ENCODE data around the gene AUTS2. TPM values are rescaled to one million over a fixed set of nuclear protein-coding genes. Genes with fewer than 3 reads are reported as not detected.

The AUTS2 gene
- total and polyA plus RNA-seq, 4 donors, result 4.9 to 24.4 (median 7.0) TPM

GRCh38 chr7:70733090-70733489 lies 1134.8 kb downstream of the AUTS2 start:
- H3K27me3 ChIP-seq (ENCODE audit: control insufficient read depth in 4 of 4, insufficient read depth in 4 of 4, low read length in 3 of 4), result no peaks in the 10 kb centered on the region
- no peak overlapping the region for H3K27ac ChIP-seq (ENCODE audit: low read depth in 1 of 2, low read length in 2 of 2)
- peaks cover 0 to 2% (median 0%) of the 10 kb centered on the region in 4 donors for H3K9me3 ChIP-seq (ENCODE audit: control insufficient read depth in 4 of 4, low read length in 3 of 4)
- H3K4me3 ChIP-seq (ENCODE audit: low read depth in 1 of 3, low read length in 3 of 3), result no peak overlapping the region
- TF ChIP-seq ATF3 (IDR thresholded peaks at IDR 0.05) (no peak), REST (IDR thresholded peaks at IDR 0.05) (no peak), FOXA2 (IDR thresholded peaks at IDR 0.05) (no peak), RAD21 (IDR thresholded peaks at IDR 0.05) (no peak), HNF4G (IDR thresholded peaks at IDR 0.05) (no peak), HNF4A (conservative IDR thresholded peaks at IDR 0.05) (no peak), MAX (IDR thresholded peaks at IDR 0.05) (no peak), GABPA (IDR thresholded peaks at IDR 0.05 in 1 of 2, conservative IDR thresholded peaks at IDR 0.05 in 1 of 2) (no peak), SP1 (IDR thresholded peaks at IDR 0.05) (no peak)
- DNase-seq (ENCODE audit: low spot score), result no peak
- 84% methylated on average over 2 of the region's 2 CpGs for WGBS
- H3K36me3 ChIP-seq (ENCODE audit: control insufficient read depth in 4 of 4, insufficient read depth in 3 of 4, low read depth in 1 of 4, low read length in 3 of 4), result no peaks in the 10 kb centered on the region
- H3K9ac ChIP-seq (ENCODE audit: low read depth in 1 of 2, low read length in 2 of 2), result no peak overlapping the region
- H3K4me1 ChIP-seq (ENCODE audit: control insufficient read depth in 4 of 4, insufficient read depth in 4 of 4, low read length in 3 of 4), result peaks cover 3 to 15% (median 11%) of the 10 kb centered on the region in 4 donors

GRCh38 chr7:70734411-70734810 lies 1136.1 kb downstream of the AUTS2 start:
- H3K4me3 ChIP-seq (ENCODE audit: low read depth in 1 of 3, low read length in 3 of 3), result no peak overlapping the region
- DNase-seq (ENCODE audit: low spot score), result no peak
- H3K4me1 ChIP-seq (ENCODE audit: control insufficient read depth in 4 of 4, insufficient read depth in 4 of 4, low read length in 3 of 4), result peaks cover 3 to 15% (median 12%) of the 10 kb centered on the region in 4 donors
- H3K9ac ChIP-seq (ENCODE audit: low read depth in 1 of 2, low read length in 2 of 2), result no peak overlapping the region
- H3K9me3 ChIP-seq (ENCODE audit: control insufficient read depth in 4 of 4, low read length in 3 of 4), result peaks cover 0 to 2% (median 0%) of the 10 kb centered on the region in 4 donors
- no peak overlapping the region for H3K27ac ChIP-seq (ENCODE audit: low read depth in 1 of 2, low read length in 2 of 2)
- WGBS, result 97% methylated on average over 2 of the region's 2 CpGs
- TF ChIP-seq JUND (IDR thresholded peaks at IDR 0.05) (no peak), RXRA (IDR thresholded peaks at IDR 0.05) (no peak), HNF4A (conservative IDR thresholded peaks at IDR 0.05) (no peak), EGR1 (IDR thresholded peaks at IDR 0.05; ENCODE audit: low read depth in 2 of 2) (no peak), REST (IDR thresholded peaks at IDR 0.05) (no peak), ZBTB33 (IDR thresholded peaks at IDR 0.05) (no peak), HNF4G (IDR thresholded peaks at IDR 0.05) (no peak), GABPA (IDR thresholded peaks at IDR 0.05 in 1 of 2, conservative IDR thresholded peaks at IDR 0.05 in 1 of 2) (no peak), ATF3 (IDR thresholded peaks at IDR 0.05) (no peak), YY1 (IDR thresholded peaks at IDR 0.05) (no peak), FOXA2 (IDR thresholded peaks at IDR 0.05) (no peak), FOXA1 (IDR thresholded peaks at IDR 0.05) (no peak)
- no peaks in the 10 kb centered on the region for H3K27me3 ChIP-seq (ENCODE audit: control insufficient read depth in 4 of 4, insufficient read depth in 4 of 4, low read length in 3 of 4)
- no peaks in the 10 kb centered on the region for H3K36me3 ChIP-seq (ENCODE audit: control insufficient read depth in 4 of 4, insufficient read depth in 3 of 4, low read depth in 1 of 4, low read length in 3 of 4)
